Spleen (tissue), 7 donors: ENCODE results near the gene SMIM45.

Experiments used
- CTCF ChIP-seq, 11 experiments: fragments of 200-600 bp in 7 of 11; fragments of 450-650 bp in 4 of 11; sonication (generic) in 4 of 11; IDR thresholded peaks in 8 of 11; conservative IDR thresholded peaks in 3 of 11; 1 replicate in 7 of 11; 2 replicates in 4 of 11; pipeline versions ENCODE4 v1.4.0 to v1.8.0; 2016 to 2021; ENCODE audit warnings: antibody characterized with exemption in 11 of 11, inconsistent platforms in 4 of 11, mild to moderate bottlenecking in 1 of 11
- POLR2A ChIP-seq, 3 donors: fragments of 450-650 bp; IDR thresholded peaks; one replicate each; pipeline ENCODE4 v1.5.1; 2017; ENCODE audit warnings: antibody characterized with exemption in 3 of 3, mild to moderate bottlenecking in 1 of 3
- POLR2AphosphoS5 ChIP-seq, 3 donors: sonication (generic); formaldehyde crosslinking; IDR thresholded peaks; one replicate each; pipeline ENCODE4 v1.5.1; 2017; ENCODE audit warnings: antibody characterized with exemption in 3 of 3
- donor health status: DM: no; HTN: no; CAD: no; lungs with moderate emphysema.
- donor health status: DM: no; HTN: no; CAD: no.
- donor health status: DM: no; HTN: no; CAD: no.

- peak in 1 of 3 donors; percentile 7 for TF ChIP-seq POLR2A (IDR thresholded peaks at IDR 0.05)
- TF ChIP-seq CTCF (IDR thresholded peaks at IDR 0.05 in 8 of 11, conservative IDR thresholded peaks at IDR 0.05 in 3 of 11) = peak; percentile 92 to 99 (median 95)
- TF ChIP-seq POLR2AphosphoS5 (IDR thresholded peaks at IDR 0.05) = peak; percentile 73 to 76 (median 73)
Measured at GRCh38 chr22:41940832-41941765, 10.9 kb upstream of the SMIM45 start.
